Dedifferentiated amniotic fluid mesenchymal stem cell (primary cell): ENCODE measurements around the gene SUCLG1.

Experiments
- DNase-seq: peaks from one replicate; pipeline ENCODE4 v3.0.0-alpha.2; 2016; ENCODE audit errors: extremely low spot score

The SUCLG1 gene

GRCh38 chr2:84459018-84459943 is at the start of gene SUCLG1:
Gene SUCLG1, minus strand, starts transcription at chr2:84459280. Its CDS starts 11 bp downstream, at chr2:84459269.
- peak; percentile 83 for DNase-seq

GRCh38 chr2:84498150-84498799 is 39.2 kb upstream of the SUCLG1 start:
- no peak for DNase-seq

- DNase-seq, result no peak
Measured at GRCh38 chr2:84497285-84497684, 38.2 kb upstream of the SUCLG1 start.

- DNase-seq, result no peak
Measured at GRCh38 chr2:84496386-84496785, 37.3 kb upstream of the SUCLG1 start.

- peak; percentile 65 for DNase-seq
Measured at GRCh38 chr2:84495539-84496146, 36.6 kb upstream of the SUCLG1 start.

GRCh38 chr2:84494070-84494469 is 35.0 kb upstream of the SUCLG1 start:
- DNase-seq, result no peak

- DNase-seq, result peak; percentile 90
Measured at GRCh38 chr2:84493514-84493913, 34.4 kb upstream of the SUCLG1 start.

GRCh38 chr2:84492571-84492970 is 33.5 kb upstream of the SUCLG1 start:
- no peak for DNase-seq

GRCh38 chr2:84491741-84492140 is 32.7 kb upstream of the SUCLG1 start:
- DNase-seq, result no peak

- DNase-seq, result no peak
Measured at GRCh38 chr2:84491256-84491655, 32.2 kb upstream of the SUCLG1 start.

GRCh38 chr2:84487298-84487996 is 28.4 kb upstream of the SUCLG1 start:
- no peak for DNase-seq

GRCh38 chr2:84486441-84487115 is 27.5 kb upstream of the SUCLG1 start:
- peak; percentile 36 for DNase-seq

GRCh38 chr2:84483320-84483719 is 24.2 kb upstream of the SUCLG1 start:
- DNase-seq, result no peak

GRCh38 chr2:84482603-84483002 is 23.5 kb upstream of the SUCLG1 start:
- DNase-seq, result no peak

GRCh38 chr2:84481702-84482101 is 22.6 kb upstream of the SUCLG1 start:
- peak; percentile 52 for DNase-seq

- no peak for DNase-seq
Measured at GRCh38 chr2:84478867-84479266, 19.8 kb upstream of the SUCLG1 start.

GRCh38 chr2:84477886-84478285 is 18.8 kb upstream of the SUCLG1 start:
- DNase-seq, result no peak

GRCh38 chr2:84474176-84474575 is 15.1 kb upstream of the SUCLG1 start:
- no peak for DNase-seq

GRCh38 chr2:84472856-84473565 is 13.9 kb upstream of the SUCLG1 start:
- no peak for DNase-seq

- peak; percentile 41 for DNase-seq
Measured at GRCh38 chr2:84472423-84472822, 13.3 kb upstream of the SUCLG1 start.

- DNase-seq, result no peak
Measured at GRCh38 chr2:84467389-84467788, 8.3 kb upstream of the SUCLG1 start.
